IMR-90 (cell line): ENCODE data around the gene LUZP2. TPM values are rescaled to one million over a fixed set of nuclear protein-coding genes. Genes with fewer than 3 reads are reported as not detected.

Experiments
- ATAC-seq: fragments of 200-7000 bp; cut with Tn5 transposase; 2 replicates; pipeline ENCODE4 v1.9.1; 2020; ENCODE audit warnings: low read depth, mild to moderate bottlenecking, moderate library complexity
- BruUV-seq: library from RNA; stranded (reverse); fragments of 400-500 nt; replicated peaks from 2 replicates; lab custom pipeline; 2021; lab: Mats Ljungman, UMichigan
- CTCF ChIA-PET: fragments of 300-600 bp; formaldehyde crosslinking; extraction: SDS; loops from one replicate; lab custom pipeline; 2021; ENCODE audit warnings: antibody characterized with exemption; lab: Yijun Ruan, JAX
- POLR2A ChIA-PET: fragments of 300-600 bp; sonication (Branson Sonifier 250); formaldehyde crosslinking; loops from one replicate; lab custom pipeline; 2022; ENCODE audit warnings: antibody characterized with exemption; ENCODE audit not compliant: unreplicated experiment; lab: Charles Lee
- DNase-seq: peaks from one replicate; pipeline ENCODE4 v3.0.0; 2013
- H2AFZ ChIP-seq: replicated peaks from 2 replicates; pipeline ENCODE3; 2013; ENCODE audit warnings: low read length, mild to moderate bottlenecking; ENCODE audit not compliant: poor library complexity
- H2AK5ac ChIP-seq: 2 replicates; pipeline ENCODE4 v1.6.1; 2013; ENCODE audit warnings: low read depth, low read length, inconsistent platforms
- H2AK9ac ChIP-seq: replicated peaks from 2 replicates; pipeline ENCODE3; 2013; ENCODE audit warnings: mild to moderate bottlenecking, low read depth, low read length, moderate library complexity; ENCODE audit not compliant: poor library complexity
- H2BK120ac ChIP-seq: 2 replicates; pipeline ENCODE4 v1.6.1; 2013; ENCODE audit warnings: low read depth, low read length, inconsistent platforms
- H2BK15ac ChIP-seq: 3 replicates; pipeline ENCODE4 v1.6.1; 2013; ENCODE audit warnings: low read depth, low read length, inconsistent platforms
- H2BK20ac ChIP-seq: 2 replicates; pipeline ENCODE4 v1.6.1; 2013; ENCODE audit warnings: low read depth, mild to moderate bottlenecking, inconsistent platforms, low read length, moderate library complexity
- H2BK5ac ChIP-seq: 2 replicates; pipeline ENCODE4 v1.6.1; 2013; ENCODE audit warnings: mild to moderate bottlenecking, low read depth, low read length, inconsistent platforms; ENCODE audit not compliant: poor library complexity, severe bottlenecking
- H3K14ac ChIP-seq: replicated peaks from 2 replicates; pipeline ENCODE4 v1.6.1; 2013; ENCODE audit warnings: low read depth, low read length, inconsistent platforms
- H3K18ac ChIP-seq: 2 replicates; pipeline ENCODE4 v1.6.1; 2013; ENCODE audit warnings: low read depth, low read length, control low read depth
- H3K23ac ChIP-seq: 2 replicates; pipeline ENCODE4 v1.6.1; 2013; ENCODE audit warnings: low read depth, low read length, inconsistent platforms
- H3K27ac ChIP-seq: 2 replicates; pipeline ENCODE4 v1.5.1; 2013; ENCODE audit warnings: mild to moderate bottlenecking, control low read depth, low read length; ENCODE audit not compliant: insufficient read depth
- H3K27me3 ChIP-seq: 2 replicates; pipeline ENCODE4 v1.6.1; 2013; ENCODE audit warnings: low read length; ENCODE audit not compliant: control insufficient read depth, insufficient read depth
- H3K36me3 ChIP-seq: 2 replicates; pipeline ENCODE4 v1.6.1; 2013; ENCODE audit warnings: low read length, mixed read lengths; ENCODE audit not compliant: control insufficient read depth, insufficient read depth
- H3K4ac ChIP-seq: 2 replicates; pipeline ENCODE4 v1.6.1; 2013; ENCODE audit warnings: low read depth, low read length, inconsistent platforms
- H3K4me1 ChIP-seq: 2 replicates; pipeline ENCODE4 v1.6.1; 2013; ENCODE audit warnings: low read length, mixed read lengths; ENCODE audit not compliant: control insufficient read depth, insufficient read depth
- H3K4me2 ChIP-seq: 2 replicates; pipeline ENCODE4 v1.6.1; 2013; ENCODE audit warnings: low read depth, mild to moderate bottlenecking, control low read depth, low read length, moderate library complexity
- H3K4me3 ChIP-seq: 2 replicates; pipeline ENCODE4 v1.5.1; 2013; ENCODE audit warnings: low read depth, mild to moderate bottlenecking, control low read depth, low read length, moderate library complexity; ENCODE audit not compliant: insufficient read depth
- H3K56ac ChIP-seq: 2 replicates; pipeline ENCODE4 v1.6.1; 2013; ENCODE audit warnings: low read length, inconsistent platforms; ENCODE audit not compliant: insufficient read depth; ENCODE audit errors: extremely low read depth
- H3K79me1 ChIP-seq, 2 experiments: 2 replicates each; pipeline ENCODE4 v1.6.1; 2013; ENCODE audit warnings: low read length in 2 of 2, inconsistent platforms in 1 of 2, low read depth in 1 of 2
- H3K9ac ChIP-seq: 2 replicates; pipeline ENCODE4 v1.6.1; 2013; ENCODE audit warnings: low read depth, low read length, control low read depth
- H3K9me1 ChIP-seq: 2 replicates; pipeline ENCODE4 v1.6.1; 2013; ENCODE audit warnings: low read length, inconsistent platforms; ENCODE audit not compliant: insufficient read depth
- H3K9me3 ChIP-seq: 2 replicates; pipeline ENCODE4 v1.6.1; 2013; ENCODE audit warnings: low read length; ENCODE audit not compliant: control insufficient read depth, insufficient read depth
- H4K20me1 ChIP-seq: 2 replicates; pipeline ENCODE4 v1.6.1; 2013; ENCODE audit warnings: low read length, inconsistent platforms; ENCODE audit not compliant: insufficient read depth
- H4K5ac ChIP-seq: 2 replicates; pipeline ENCODE4 v1.6.1; 2013; ENCODE audit warnings: mild to moderate bottlenecking, low read depth, low read length, control low read depth
- H4K8ac ChIP-seq, 2 experiments: 2 replicates each; pipeline ENCODE4 v1.6.1; 2013; ENCODE audit warnings: low read depth in 2 of 2, low read length in 2 of 2, control low read depth in 1 of 2, inconsistent platforms in 1 of 2
- H4K91ac ChIP-seq: 2 replicates; pipeline ENCODE4 v1.6.1; 2013; ENCODE audit warnings: low read depth, low read length, inconsistent platforms; ENCODE audit not compliant: insufficient read depth
- MXI1 ChIP-seq: IDR thresholded peaks from 2 replicates; pipeline ENCODE4 v1.6.1; 2012; ENCODE audit warnings: low read depth, mild to moderate bottlenecking, low read length, moderate library complexity, borderline replicate concordance
- POLR2A ChIP-seq: IDR thresholded peaks from 2 replicates; pipeline ENCODE4 v1.6.1; 2012; ENCODE audit warnings: mild to moderate bottlenecking, low read depth, low read length
- RFX5 ChIP-seq: IDR thresholded peaks from 2 replicates; pipeline ENCODE4 v1.8.0; 2012; ENCODE audit warnings: low read depth, mild to moderate bottlenecking, low read length, moderate library complexity
- SMC3 ChIP-seq: fragments of 150-350 bp; IDR thresholded peaks from 2 replicates; pipeline ENCODE4 v1.6.1; 2016; ENCODE audit warnings: low read depth, mild to moderate bottlenecking, antibody characterized with exemption, low read length, moderate library complexity
- dilution Hi-C: fragments of 300-500 bp; cut with HindIII; formaldehyde crosslinking; loops from one replicate; pipeline ENCODE4 v1.14.3; 2018; ENCODE audit warnings: low sequenced_read_pairs; ENCODE audit not compliant: unreplicated experiment
- in situ Hi-C: fragments of 300-500 bp; cut with MboI; formaldehyde crosslinking; loops from 3 replicates; pipeline ENCODE4 v1.14.3; 2019; ENCODE audit warnings: low sequenced_read_pairs, inconsistent platforms, mixed read lengths
- intact Hi-C: fragments of 100-400 bp; cut with micrococcal nuclease; formaldehyde crosslinking; loops from 2 replicates; pipeline ENCODE4 v1.10.0; 2022
- polyA plus RNA-seq, 3 experiments: library from polyadenylated mRNA; depleted of rRNA; stranded (reverse); fragments of >200 nt; gene quantifications; 2 replicates each; pipeline ENCODE4 v1.2.3, GENCODE V29; 2012; ENCODE audit warnings: low replicate concordance in 1 of 3
- total RNA-seq: library from RNA; depleted of rRNA; stranded (reverse); fragments of >200 nt; gene quantifications from 2 replicates; pipeline ENCODE4 v1.2.3, GENCODE V29; 2012
- TF ChIP-seq, protein P1 (sequence below): fragments of 150-350 bp; IDR thresholded peaks from 2 replicates; pipeline ENCODE4 v1.6.1; 2016; ENCODE audit warnings: low read depth, mild to moderate bottlenecking, low read length, moderate library complexity, borderline replicate concordance
- TF ChIP-seq, protein P2 (sequence below): conservative IDR thresholded peaks from 2 replicates; pipeline ENCODE4 v1.5.1; 2012; ENCODE audit warnings: mild to moderate bottlenecking, low read depth, low read length, improper control_type of control experiment

Gene LUZP2
- total and polyA plus RNA-seq, 2 of the 4 experiments (the other 2 are of a cell fraction) = 0.89 to 2.0 TPM

DNA sequence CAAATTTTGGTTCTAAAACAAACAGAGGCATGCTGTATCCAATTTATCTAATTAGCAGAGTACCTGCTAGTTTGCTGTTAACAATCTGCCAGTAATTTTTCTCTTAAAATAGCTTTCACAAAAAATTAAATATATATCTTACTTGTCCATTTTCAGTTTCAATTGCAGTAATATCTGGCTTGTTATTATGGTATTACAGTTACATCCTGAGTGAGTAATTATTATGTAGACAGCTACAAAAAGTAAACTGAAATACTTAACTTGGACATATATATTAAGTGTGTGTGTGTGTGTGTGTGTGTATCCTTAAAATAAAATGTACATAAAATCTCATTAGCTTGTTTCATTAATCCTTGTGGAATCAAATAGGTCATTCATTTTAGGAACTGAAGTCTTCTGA lies 148.7 kb downstream of the LUZP2 start:
- no peak overlapping the region for H2AFZ ChIP-seq
- H2BK15ac ChIP-seq = no peak overlapping the region
- no peaks in the 10 kb centered on the region for H3K36me3 ChIP-seq
- no TSS peak for BruUV-seq
- H2AK9ac ChIP-seq = no peak overlapping the region
- intact Hi-C loops = no loop called here
- ATAC-seq (no peak), DNase-seq (no peak)
- no peak overlapping the region for H2BK5ac ChIP-seq
- no peaks in the 10 kb centered on the region for H3K9me1 ChIP-seq
- no peak overlapping the region for H2BK120ac ChIP-seq
- in situ Hi-C loops = no loop called here
- no peak overlapping the region for H2AK5ac ChIP-seq
- no peak overlapping the region for H3K4me2 ChIP-seq
- no peaks in the 10 kb centered on the region for H3K9me3 ChIP-seq
- CTCF ChIA-PET = no interaction called here
- no peak overlapping the region for H3K23ac ChIP-seq
- H4K20me1 ChIP-seq = no peaks in the 10 kb centered on the region
- no peak overlapping the region for H3K56ac ChIP-seq
- no peaks in the 10 kb centered on the region for H3K79me1 ChIP-seq
- no peak overlapping the region for H3K4me3 ChIP-seq
- no peak overlapping the region for H2BK20ac ChIP-seq
- POLR2A ChIA-PET = no interaction called here
- H3K18ac ChIP-seq = no peak overlapping the region
- no peak overlapping the region for H4K5ac ChIP-seq
- H3K14ac ChIP-seq = no peak overlapping the region
- TF ChIP-seq, protein P1, sequence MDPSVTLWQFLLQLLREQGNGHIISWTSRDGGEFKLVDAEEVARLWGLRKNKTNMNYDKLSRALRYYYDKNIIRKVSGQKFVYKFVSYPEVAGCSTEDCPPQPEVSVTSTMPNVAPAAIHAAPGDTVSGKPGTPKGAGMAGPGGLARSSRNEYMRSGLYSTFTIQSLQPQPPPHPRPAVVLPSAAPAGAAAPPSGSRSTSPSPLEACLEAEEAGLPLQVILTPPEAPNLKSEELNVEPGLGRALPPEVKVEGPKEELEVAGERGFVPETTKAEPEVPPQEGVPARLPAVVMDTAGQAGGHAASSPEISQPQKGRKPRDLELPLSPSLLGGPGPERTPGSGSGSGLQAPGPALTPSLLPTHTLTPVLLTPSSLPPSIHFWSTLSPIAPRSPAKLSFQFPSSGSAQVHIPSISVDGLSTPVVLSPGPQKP = no peak
- TF ChIP-seq, protein P2, sequence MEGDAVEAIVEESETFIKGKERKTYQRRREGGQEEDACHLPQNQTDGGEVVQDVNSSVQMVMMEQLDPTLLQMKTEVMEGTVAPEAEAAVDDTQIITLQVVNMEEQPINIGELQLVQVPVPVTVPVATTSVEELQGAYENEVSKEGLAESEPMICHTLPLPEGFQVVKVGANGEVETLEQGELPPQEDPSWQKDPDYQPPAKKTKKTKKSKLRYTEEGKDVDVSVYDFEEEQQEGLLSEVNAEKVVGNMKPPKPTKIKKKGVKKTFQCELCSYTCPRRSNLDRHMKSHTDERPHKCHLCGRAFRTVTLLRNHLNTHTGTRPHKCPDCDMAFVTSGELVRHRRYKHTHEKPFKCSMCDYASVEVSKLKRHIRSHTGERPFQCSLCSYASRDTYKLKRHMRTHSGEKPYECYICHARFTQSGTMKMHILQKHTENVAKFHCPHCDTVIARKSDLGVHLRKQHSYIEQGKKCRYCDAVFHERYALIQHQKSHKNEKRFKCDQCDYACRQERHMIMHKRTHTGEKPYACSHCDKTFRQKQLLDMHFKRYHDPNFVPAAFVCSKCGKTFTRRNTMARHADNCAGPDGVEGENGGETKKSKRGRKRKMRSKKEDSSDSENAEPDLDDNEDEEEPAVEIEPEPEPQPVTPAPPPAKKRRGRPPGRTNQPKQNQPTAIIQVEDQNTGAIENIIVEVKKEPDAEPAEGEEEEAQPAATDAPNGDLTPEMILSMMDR = no peak
- no peak for TF ChIP-seq POLR2A
- no peak for TF ChIP-seq MXI1
- no peak for TF ChIP-seq SMC3
- no peak for TF ChIP-seq RFX5
- no peak overlapping the region for H3K9ac ChIP-seq
- no peak overlapping the region for H3K4ac ChIP-seq
- no peak overlapping the region for H4K8ac ChIP-seq
- no peak overlapping the region for H4K91ac ChIP-seq
- H3K27ac ChIP-seq = no peak overlapping the region
- no peaks in the 10 kb centered on the region for H3K27me3 ChIP-seq
- dilution Hi-C loops = no loop called here
- no peaks in the 10 kb centered on the region for H3K4me1 ChIP-seq
